Kidney glomerular epithelial cell (primary cell): Measurements from ENCODE around the gene CHP2.
"Not testable (repeated sequence)": the region's sequence is repeated elsewhere in the genome, so short reads cannot be mapped to it uniquely, and the experiment has no call there.

Source experiments
- DNase-seq: peaks from one replicate; lab custom pipeline; 2025; lab: John Stamatoyannopoulos, UW

Gene CHP2

DNA sequence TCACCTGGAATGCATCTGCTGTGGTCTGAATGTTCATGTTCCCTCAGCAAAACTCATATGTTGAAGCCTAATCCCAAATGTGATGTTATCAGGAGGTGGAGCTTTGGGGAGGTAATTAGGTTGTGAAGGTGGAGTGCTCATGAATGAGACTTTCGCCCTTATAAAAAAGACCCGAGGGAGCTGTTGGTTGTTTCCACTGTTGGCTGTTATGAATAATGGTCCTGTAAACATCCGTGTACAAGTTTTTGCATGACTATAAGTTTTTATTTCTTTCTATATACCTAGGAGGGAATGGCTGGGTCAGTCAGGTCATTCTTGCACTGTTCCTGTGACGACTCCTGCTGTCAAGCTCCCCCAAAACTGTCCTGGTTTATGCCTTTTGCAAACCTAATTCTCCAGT lies 9.6 kb upstream of the CHP2 start:
- no peak for DNase-seq

DNA sequence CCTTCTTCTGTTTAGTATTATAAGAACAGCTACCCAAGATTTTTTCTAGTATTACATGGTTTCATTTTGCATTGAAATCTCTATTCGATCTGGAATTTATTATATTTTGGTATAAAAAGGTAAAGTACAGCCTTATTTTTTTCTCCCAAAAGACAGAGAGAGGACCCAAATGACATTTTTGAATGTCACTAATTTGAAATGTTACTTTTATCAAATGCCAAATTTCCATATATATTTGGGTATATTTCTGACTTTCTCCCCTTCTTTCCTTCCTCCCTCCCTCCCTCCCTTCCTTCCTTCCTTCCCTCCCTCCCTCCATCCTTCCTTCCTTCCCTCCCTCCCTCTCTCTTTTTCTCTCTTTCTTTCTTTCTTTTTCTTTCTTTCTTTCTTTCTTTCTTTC lies 6.2 kb upstream of the CHP2 start:
- no peak for DNase-seq

DNA sequence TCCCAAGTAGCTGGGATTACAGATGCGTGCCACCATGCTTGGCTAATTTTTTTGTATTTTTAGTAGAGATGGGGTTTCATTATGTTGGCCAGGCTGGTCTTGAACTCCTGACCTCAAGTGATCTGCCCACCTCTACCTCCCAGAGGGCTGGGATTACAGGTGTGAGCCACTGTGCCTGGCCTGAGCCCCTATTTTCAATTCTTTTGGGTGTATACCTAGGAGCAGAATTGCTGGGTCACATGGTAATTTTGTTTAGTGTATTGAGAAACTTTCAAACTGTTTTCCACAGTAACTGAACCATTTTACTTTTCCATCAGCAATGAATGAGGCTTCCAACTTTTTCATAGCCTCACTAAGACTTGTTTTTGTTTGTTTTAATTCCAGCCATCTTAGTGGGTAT lies 3.8 kb upstream of the CHP2 start:
- not testable (repeated sequence) for DNase-seq

DNA sequence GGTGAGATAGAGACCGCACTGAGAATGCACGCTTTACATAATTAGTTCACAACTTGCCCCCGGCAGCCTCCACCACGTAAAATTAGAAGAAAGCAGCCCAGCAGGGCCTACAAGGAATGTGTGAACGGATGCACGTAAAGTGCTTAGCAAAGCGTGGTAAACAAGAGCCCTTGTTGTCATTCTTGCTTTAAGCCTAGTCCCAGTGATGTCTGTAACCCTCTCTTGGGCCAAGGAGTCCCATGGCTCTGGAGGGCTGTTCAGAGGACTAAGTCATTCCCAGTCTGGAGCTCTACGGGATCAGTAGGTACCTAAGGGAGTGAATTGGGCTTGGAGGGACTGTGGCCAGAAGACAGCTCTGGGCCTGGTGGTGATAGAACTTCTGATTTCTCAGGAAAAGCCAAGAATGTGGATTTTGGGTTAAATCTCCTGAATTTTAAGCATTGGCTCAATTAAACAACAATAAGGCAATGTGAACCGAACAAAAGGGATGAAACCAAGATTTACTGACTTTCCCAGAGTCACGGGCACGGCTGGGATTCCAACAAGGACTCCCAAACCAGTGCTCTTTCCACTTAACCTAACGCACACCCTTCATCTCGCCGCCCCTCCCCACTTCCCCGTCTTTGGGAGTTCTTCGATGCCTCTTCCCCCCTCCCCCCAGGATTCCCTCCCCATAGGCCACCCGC lies 775 bp upstream of the CHP2 start:
- DNase-seq: no peak

DNA sequence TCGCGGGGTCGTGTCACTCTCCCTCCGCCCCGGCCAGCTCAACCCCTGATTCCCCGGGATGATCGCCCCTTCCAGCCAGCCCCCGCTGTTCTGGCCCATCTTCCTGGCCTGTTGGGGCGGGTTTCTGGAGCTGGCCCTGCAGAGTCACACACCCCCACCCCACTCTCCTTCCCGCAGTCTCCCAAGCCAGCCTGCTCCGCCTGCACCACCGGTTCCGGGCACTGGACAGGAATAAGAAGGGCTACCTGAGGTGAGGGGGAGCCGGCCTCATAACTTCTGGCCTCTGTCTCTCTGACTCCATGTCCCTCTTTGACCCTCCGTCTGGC lies 621 bp downstream of the CHP2 start:
- DNase-seq: no peak

DNA sequence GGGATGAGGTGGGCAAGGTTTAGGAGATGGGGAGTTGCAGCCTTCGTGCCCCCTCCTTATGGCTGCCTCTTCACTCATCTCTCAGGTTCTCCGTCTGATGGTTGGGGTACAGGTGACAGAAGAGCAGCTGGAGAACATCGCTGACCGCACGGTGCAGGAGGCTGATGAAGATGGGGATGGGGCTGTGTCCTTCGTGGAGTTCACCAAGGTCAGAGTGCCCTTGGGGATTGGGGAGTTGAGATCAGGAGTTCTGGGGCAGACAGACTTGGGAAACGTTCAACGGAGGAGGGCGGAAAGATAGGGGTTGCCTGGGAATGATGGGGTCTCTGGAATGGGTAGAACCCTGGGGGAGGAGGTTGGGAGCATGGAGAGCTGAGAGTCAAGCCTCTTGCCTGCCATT lies 2.3 kb downstream of the CHP2 start:
- no peak for DNase-seq

DNA sequence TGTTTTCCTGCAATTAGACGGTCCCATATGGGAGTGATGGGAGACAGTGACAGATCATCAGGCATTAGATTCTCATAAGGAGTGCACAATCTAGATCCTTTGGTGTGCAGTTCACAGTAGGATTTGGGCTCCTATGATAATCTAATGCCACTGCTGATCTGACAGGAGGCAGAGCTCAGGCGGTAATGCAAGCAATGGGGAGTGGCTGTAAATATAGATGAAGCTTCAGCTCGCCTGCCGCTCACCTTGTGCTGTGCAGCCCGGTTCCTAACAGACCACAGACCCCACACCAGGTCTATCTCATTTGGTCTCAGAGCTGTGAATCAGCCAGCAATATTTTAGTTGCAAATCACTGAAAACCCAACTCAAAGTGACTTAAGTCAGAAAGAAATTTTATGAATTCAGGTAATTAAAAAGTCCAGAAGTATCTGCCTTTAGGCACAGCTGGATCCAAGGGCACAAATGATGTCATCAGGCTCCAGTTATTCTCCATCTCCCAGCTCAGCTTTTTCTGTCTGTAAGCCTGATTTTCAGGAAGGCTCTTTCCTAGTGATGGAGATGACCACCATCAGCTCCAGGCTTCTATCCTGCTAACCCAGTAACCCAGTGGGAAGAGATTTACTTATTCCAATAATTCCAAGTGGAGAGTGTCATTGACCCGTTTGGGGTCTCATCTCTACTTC lies 3.3 kb downstream of the CHP2 start:
- DNase-seq: no peak

DNA sequence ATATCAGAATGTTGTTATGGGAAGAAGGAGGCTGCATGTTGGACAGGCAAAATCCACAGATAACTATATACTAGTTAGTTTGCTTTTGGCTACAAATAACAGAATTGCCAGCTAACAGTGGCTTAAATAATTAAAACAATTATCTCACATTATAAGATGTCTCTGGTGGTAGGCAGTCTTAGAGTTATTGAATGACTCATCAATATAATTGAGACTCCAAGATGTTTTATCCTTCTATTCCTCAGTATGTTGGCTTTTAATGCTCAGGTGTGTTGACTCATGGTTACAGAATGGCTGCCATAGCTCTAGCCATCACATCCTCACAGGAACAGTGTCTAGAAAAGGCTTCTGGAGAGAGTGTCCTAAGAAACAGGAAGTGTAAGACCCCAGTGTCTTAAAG lies 11.1 kb downstream of the CHP2 start:
- DNase-seq: no peak

DNA sequence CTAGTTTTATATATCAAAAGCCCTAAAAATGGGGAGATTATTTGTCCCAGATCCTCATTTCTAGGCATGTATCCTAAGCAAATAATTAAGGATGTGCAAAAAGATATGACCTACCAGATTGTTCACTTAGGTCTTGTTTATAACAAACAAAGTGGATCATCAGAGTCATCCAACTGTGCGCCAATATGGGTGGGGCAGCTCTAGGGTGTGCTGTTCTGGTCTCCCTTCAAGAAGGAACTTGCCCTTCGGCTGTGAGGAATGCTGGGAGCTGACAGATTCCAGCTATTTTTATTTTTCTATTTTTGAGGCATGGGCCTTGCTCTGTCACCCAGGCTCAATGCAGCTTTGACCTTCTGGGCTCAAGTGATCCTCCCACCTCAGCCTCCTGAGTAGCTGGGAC lies 13.8 kb downstream of the CHP2 start:
- DNase-seq: no peak

DNA sequence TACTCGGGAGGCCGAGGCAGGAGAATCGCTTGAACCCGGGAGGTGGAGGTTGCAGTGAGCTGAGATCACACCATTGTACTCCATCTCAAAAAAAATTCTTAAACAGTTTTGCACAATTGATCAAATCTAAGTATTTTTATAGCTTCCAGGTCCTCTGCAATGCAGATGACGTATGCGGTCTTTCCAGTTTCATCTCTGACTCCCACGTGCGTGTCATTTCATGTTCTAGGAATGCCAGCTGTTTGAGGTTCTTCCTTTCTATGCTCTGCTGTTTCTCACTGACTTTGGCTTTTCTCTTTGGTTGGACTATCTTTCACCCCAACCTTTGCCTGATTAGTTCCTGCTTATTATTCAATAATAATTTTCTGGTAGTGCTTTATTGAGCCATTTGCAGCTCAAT lies 16.2 kb downstream of the CHP2 start:
- DNase-seq: no peak

DNA sequence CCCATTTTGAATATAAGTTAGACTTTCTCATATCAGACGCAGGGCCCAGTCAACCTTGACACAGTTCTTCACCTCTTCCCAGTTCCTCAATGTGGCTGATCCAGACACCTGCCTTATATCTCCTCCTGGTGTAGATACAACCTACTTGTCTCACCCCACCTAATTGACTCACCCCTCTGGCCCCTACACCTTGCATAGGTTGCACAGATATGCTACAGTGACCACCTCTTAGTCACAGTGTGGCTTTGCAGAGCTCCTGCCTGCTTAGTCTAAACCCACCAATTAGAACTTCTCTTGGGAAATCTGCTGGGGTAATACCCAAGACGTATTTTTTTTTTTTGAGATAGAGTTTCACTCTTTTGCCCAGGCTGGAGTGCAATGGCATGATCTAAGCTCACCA lies 16.8 kb downstream of the CHP2 start:
- DNase-seq: no peak

DNA sequence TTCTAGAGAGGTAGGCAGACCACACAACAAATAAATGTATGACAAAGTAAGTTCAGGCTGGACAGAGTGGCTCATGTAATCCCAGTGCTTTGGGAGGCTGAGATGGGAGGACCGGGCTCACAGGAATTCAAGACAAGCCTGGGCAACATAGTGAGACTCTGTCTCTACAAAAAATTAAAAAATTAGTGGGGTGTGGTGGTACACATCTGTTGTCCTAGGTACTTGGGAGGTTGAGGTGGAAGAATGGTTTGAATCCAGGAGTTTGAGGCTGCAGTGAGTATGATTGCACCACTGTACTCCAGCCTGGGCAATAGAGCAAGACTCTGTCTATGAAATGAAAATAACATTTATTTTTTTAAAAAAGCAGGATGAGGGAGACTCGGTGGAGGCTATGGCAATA lies 18.5 kb downstream of the CHP2 start:
- no peak for DNase-seq

DNA sequence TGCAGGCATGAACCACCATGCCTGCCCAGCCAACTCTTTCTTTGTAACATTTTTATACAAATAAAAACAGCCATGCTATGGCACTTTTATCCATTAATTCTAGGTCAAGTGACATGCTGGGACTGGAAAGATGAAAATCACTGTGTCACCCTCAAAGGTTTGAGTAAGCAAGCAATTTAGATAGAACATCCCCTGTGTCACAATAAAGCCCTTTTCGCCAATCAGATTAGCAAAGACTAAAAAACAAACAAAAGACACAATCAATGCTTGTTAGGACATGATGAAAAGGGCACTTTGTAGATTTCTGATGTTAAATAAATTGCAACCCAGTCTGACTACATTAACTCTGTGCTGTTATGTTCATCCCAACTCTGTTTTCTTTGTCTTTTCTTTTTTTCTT lies 26.4 kb downstream of the CHP2 start:
- DNase-seq: no peak

DNA sequence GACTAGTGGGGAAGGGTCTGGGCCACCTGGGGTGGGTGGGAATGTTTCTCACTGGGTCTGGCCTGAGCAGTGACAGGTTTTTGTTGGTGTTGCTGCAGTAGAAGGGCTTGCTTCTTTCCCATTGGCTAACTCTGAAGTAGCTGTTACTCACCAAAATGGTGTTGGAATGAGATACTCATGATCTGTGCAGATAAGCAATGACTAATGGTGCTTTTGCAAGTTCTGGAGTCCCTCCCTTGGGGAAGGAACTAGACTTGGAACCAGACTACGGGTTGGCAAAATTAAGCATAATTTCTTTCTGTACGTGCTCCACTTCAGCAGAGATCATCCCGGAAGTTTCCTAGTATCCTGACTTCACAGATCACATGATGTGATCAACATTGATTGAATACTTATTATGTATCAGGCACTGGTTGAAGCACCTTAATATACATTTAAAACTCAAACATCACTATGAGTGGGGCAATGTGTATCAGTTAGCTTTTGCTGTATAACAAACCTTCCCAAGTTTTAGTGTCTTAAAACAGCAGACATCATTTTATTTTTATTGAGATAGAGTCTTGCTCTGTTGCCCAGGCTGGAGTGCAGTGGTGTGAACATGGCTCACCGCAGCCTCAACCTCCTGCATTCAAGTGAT lies 30.1 kb downstream of the CHP2 start:
- no peak for DNase-seq

DNA sequence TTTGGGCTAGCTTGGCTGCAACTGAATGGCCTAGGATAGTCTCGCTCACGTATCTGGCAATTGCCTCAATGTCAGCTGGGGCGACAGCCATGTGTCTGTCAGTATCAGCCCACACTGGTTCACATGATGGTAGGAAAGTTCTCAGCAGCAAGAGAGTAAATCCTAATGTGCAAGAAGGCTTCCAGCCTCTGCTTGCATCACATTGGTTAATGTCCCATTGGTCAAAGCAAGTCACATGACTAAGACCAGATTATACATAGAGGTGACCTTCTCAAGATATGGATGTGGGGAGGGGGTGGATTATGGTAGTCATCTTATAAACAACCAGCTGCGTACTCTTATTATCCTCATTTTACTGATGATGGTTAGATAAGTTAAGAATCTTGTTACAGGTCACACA lies 31.0 kb downstream of the CHP2 start:
- no peak for DNase-seq

DNA sequence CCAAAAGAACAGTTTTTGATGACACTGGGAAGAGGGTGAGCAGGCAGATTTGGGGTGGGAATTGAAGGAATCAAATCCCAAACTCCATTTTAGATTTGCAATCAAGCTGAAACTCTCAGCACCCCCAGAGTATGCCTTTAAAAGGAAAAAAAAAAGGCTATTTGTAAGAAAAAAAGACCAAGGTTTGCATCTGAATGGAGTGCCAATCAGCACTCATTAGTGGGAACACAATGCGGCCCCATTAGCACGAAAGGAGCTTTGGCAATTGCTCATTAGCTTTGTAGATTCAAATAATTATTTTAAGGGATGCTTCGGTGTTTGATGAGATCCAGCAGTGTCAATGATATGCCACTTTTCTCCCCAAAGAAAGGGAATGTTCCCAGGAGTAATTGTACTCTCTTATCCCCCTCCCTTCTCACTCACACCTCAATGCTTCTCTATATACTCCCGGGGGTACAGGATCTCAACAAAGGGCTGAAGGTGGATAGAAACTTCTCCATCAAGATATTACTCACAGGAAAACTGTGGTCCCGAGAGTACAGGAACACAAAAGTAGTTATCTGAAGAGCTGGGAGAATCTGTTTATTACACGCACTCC lies 32.2 kb downstream of the CHP2 start:
- DNase-seq: no peak

DNA sequence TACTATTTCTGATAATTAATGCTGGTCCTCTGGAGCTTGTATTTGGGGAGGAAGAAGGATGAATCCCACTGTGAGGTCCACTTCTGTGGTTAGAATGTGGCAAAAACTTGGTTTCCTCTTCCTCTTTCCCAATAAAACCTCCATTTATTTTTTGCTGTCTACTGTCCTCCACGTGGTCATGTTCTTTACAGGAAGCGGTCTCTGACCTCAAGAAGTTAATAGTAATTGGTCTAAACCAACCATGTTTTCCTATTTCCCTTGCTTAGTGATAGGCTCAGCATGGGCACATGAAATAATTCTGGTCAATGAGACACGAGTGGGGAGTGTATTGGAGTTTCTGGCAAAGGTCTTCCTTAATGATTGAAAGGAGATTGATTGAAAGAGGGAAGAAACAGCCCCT lies 33.9 kb downstream of the CHP2 start:
- DNase-seq: no peak

DNA sequence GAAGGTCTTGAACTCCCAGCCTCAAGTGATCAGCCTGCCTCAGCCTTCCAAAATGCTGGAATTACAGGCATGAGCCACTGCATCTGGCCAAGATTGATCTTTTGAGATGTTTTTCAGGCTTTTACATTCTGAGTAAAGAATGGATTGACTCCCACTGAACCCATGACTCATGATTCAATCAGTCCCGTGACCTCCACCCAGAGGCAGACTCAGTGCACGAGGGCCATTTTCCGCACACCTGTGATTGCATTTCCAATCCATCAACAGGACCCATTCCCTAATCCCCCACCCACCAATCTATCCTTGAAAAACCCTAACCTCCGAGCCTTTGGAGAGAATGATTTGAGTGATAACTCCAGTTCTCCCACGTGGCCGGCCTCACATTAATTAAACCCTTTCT lies 40.6 kb downstream of the CHP2 start:
- DNase-seq: no peak

DNA sequence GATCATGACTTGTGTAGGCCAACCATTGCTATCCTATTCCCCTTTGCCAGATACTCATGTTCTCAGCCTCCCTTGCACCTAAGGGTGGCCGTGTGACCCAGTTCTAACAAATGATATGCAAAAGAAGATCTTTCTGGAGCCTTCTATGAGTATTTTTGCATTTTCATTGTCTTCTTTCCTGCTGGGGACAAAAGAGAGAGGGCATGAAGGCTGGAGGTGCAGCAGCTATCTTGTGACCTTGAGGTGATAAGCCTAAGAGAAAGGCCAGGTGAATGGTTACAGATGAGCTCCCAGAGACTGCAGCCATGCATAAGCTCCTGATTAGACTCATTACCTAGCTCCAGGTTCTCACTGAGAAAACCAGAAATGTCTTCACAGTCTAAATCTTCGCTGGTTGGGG lies 42.1 kb downstream of the CHP2 start:
- no peak for DNase-seq

DNA sequence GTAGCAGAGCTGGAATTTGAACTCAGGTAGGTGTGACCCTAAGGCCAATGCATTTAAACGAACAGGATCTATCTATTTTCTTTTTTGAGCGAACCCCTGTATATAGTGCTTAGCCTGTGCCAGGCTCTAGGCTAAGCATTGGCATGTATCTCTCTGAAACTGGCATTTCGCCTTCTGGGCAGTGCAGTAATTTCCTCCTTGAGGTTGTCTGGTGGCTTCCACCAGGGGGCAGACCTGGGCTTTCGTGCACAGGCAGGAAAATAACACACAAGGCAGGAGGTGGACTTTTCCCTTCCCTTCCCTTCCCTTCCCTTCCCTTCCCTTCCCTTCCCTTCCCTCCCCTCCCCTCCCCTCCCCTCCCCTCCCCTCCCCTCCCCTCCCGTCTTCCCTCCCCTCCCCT lies 46.6 kb downstream of the CHP2 start:
- peak; percentile 50 for DNase-seq

DNA sequence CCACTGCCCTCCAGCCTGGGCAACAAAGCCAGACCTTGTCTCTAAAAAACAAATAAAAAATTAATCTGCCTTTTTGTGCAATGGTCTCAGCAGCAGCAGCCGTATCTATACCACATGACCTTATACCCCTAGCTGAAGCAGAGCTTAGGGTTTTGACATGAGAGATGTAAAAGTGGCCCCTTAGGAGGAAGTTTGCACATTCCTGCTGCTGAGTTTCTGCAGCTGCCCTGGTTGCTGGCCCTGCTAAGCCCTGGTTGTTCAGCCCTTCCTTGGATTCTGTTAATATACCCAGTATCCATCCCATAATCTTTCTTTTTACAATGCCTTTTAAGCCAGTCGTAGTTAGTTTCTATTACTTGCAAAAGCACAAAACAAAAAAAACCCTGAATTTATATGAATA lies 48.0 kb downstream of the CHP2 start:
- DNase-seq: no peak

DNA sequence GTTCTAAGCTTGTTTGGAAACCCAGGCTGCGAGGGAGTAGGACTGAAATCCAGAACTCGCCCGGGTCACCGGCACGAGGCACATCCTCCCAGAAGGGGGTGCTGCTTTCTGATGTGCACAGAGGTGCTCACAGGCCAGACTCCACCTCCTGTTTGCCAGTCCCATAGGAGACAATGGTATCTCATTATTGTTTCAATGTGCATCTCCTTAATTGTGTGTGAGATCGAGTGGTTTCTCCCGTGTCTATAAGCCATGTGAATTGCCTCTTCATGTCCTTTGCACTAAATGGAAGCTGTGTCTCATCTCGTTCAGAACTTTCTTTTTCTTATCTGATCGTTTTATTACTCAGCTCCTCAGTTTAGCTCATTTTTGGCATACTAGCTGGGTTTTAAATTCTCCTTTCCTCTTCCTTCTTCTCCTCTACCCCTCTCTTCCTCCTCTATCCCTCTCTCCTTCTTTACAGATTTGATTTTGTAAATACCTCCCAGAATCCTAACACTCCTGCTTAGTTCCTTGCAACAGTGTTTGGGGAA lies 48.8 kb downstream of the CHP2 start:
- peak; percentile 23 for DNase-seq

DNA sequence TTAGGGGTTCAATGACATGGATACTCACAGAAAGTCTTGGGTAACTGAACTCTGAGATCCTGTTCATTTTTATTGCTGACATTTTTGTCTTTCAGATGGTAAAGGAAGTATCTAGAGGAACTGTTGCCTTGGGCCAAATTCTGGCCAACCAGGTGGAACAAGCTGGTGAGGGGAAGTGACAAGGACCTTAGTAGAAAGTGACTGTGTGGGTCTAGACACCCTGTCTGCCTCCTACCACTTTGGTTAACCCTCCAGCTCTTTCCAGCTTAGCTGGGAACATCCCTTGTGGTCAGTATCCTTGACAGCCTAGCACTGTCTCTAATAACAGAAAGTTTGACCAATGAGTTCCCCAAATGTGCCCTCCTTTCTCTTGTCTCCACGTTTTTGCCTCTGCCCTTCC lies 52.2 kb downstream of the CHP2 start:
- no peak for DNase-seq
